ENCODE measurements around the gene ADAMTSL2.

The ADAMTSL2 gene

GRCh38 chr9:133575186-133576030, 40.9 kb downstream of the ADAMTSL2 start:
- no peak for TF ChIP-seq TCF12 (IDR thresholded peaks at IDR 0.05; ENCODE audit: low read depth)
- TF ChIP-seq CEBPB (IDR thresholded peaks at IDR 0.05) = no peak
- TF ChIP-seq TAF1 (IDR thresholded peaks at IDR 0.05; ENCODE audit: low read depth) = no peak
- no peak for TF ChIP-seq TEAD4 (IDR thresholded peaks at IDR 0.05)
- TF ChIP-seq EP300 (IDR thresholded peaks at IDR 0.05; ENCODE audit: borderline replicate concordance) = no peak
- TF ChIP-seq FOXM1 (IDR thresholded peaks at IDR 0.05; ENCODE audit: borderline replicate concordance, low read depth) = no peak
- TF ChIP-seq MAX (IDR thresholded peaks at IDR 0.05) = no peak
- no peak for TF ChIP-seq EGR1 (IDR thresholded peaks at IDR 0.05)
- TF ChIP-seq CREB1 (IDR thresholded peaks at IDR 0.05; ENCODE audit: low read depth) = no peak
- TF ChIP-seq ZBTB7A (IDR thresholded peaks at IDR 0.05; ENCODE audit: low read depth) = no peak
- TF ChIP-seq REST (IDR thresholded peaks at IDR 0.05; ENCODE audit: low read depth) = no peak
- TF ChIP-seq YY1 (IDR thresholded peaks at IDR 0.05; ENCODE audit: low read depth) = no peak
- no peak for TF ChIP-seq USF1 (IDR thresholded peaks at IDR 0.05)
- no peak for TF ChIP-seq RAD21 (IDR thresholded peaks at IDR 0.05; ENCODE audit: low read depth)
- no peak for TF ChIP-seq NFIC (IDR thresholded peaks at IDR 0.05)

GRCh38 chr9:133576031-133576874, 41.7 kb downstream of the ADAMTSL2 start:
- TF ChIP-seq RAD21 (IDR thresholded peaks at IDR 0.05; ENCODE audit: low read depth) (no peak), TCF12 (IDR thresholded peaks at IDR 0.05; ENCODE audit: low read depth) (no peak)

DNA sequence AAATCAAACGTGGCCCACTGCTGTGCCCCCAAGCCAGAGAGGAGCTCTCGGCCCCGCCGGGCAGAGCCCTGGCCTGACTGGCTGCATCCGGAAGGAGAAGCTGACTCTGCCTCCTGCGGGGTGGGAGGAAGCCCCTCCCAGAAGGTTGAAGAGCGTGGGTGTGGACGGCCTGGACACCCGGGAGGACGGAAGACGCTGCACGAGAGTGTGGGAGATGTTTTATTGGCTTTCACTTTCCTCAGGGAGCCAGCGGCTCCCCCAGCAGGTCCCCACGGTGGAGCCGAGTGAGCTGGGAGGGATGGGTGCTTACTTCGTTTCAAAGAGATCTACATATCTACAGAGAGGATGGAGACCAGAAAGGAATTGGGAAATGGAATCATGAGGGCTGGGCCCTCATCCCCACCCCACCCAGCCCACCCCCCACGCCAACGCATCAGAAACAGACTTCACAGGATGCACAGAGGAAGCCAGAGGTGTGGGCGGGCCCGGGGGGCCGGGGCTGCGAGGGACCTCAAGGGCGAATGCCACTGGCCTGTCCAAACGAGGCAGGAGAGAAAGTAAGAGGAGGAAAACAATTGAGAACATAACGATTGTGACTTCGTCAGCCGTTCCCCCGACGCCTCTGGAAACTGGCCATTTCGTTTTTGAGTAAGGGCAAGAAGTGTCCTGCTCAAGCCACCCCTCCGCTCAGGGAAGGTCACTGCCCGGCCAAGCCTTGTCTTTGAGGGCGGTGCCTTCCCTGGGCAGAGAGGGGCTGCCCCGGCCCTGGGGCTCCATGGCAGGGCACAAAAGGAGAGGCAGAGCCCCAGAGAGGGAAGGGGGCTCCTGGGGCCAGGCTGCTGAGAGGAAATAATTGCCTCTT, 42.6 kb downstream of the ADAMTSL2 start:
- no peak for TF ChIP-seq MAX (IDR thresholded peaks at IDR 0.05)
- TF ChIP-seq USF1 (IDR thresholded peaks at IDR 0.05) = no peak
- no peak for TF ChIP-seq CREB1 (IDR thresholded peaks at IDR 0.05; ENCODE audit: low read depth)
- no peak for TF ChIP-seq REST (IDR thresholded peaks at IDR 0.05; ENCODE audit: low read depth)
- TF ChIP-seq TCF12 (IDR thresholded peaks at IDR 0.05; ENCODE audit: low read depth) = no peak
- no peak for TF ChIP-seq EP300 (IDR thresholded peaks at IDR 0.05; ENCODE audit: borderline replicate concordance)
- no peak for TF ChIP-seq EGR1 (IDR thresholded peaks at IDR 0.05)
- no peak for TF ChIP-seq TAF1 (IDR thresholded peaks at IDR 0.05; ENCODE audit: low read depth)
- no peak for TF ChIP-seq ZBTB7A (IDR thresholded peaks at IDR 0.05; ENCODE audit: low read depth)
- TF ChIP-seq TEAD4 (IDR thresholded peaks at IDR 0.05) = no peak
- TF ChIP-seq FOXM1 (IDR thresholded peaks at IDR 0.05; ENCODE audit: borderline replicate concordance, low read depth) = no peak
- no peak for TF ChIP-seq RAD21 (IDR thresholded peaks at IDR 0.05; ENCODE audit: low read depth)
- no peak for TF ChIP-seq NFIC (IDR thresholded peaks at IDR 0.05)
- TF ChIP-seq YY1 (IDR thresholded peaks at IDR 0.05; ENCODE audit: low read depth) = no peak
- no peak for TF ChIP-seq CEBPB (IDR thresholded peaks at IDR 0.05)

DNA sequence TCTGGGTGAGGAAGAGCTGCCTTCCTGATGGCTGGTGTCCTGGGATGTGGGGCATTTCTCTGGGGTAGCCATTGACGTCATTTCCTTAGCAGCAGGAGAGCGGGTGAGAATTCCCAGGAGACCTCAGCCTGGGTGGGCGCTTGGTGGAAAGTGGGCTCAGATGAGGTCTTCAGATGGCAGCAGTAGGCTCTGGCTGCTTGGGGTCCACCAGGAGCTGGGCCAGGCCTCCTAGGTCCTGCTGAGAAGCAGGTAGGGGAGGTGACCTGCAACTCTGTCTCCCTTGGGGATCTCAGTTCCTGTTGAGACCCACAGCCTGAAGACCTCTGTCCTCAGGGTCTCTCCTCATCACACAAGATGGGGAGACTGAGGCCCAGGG, 43.2 kb downstream of the ADAMTSL2 start:
- TF ChIP-seq ZBTB7A (IDR thresholded peaks at IDR 0.05; ENCODE audit: low read depth) (no peak), RAD21 (IDR thresholded peaks at IDR 0.05; ENCODE audit: low read depth) (no peak), USF1 (IDR thresholded peaks at IDR 0.05) (no peak), YY1 (IDR thresholded peaks at IDR 0.05; ENCODE audit: low read depth) (no peak), NFIC (IDR thresholded peaks at IDR 0.05) (no peak), FOXM1 (IDR thresholded peaks at IDR 0.05; ENCODE audit: borderline replicate concordance, low read depth) (no peak), TAF1 (IDR thresholded peaks at IDR 0.05; ENCODE audit: low read depth) (no peak), MAX (IDR thresholded peaks at IDR 0.05) (no peak), CREB1 (IDR thresholded peaks at IDR 0.05; ENCODE audit: low read depth) (no peak)
